ENCODE measurements around the gene NT5C.
A peak's percentile ranks its signal among the peaks of the same experiment; 100 is the strongest.
"Not testable (repeated sequence)": the region's sequence is repeated elsewhere in the genome, so short reads cannot be mapped to it uniquely, and the experiment has no call there.

Gene NT5C

DNA sequence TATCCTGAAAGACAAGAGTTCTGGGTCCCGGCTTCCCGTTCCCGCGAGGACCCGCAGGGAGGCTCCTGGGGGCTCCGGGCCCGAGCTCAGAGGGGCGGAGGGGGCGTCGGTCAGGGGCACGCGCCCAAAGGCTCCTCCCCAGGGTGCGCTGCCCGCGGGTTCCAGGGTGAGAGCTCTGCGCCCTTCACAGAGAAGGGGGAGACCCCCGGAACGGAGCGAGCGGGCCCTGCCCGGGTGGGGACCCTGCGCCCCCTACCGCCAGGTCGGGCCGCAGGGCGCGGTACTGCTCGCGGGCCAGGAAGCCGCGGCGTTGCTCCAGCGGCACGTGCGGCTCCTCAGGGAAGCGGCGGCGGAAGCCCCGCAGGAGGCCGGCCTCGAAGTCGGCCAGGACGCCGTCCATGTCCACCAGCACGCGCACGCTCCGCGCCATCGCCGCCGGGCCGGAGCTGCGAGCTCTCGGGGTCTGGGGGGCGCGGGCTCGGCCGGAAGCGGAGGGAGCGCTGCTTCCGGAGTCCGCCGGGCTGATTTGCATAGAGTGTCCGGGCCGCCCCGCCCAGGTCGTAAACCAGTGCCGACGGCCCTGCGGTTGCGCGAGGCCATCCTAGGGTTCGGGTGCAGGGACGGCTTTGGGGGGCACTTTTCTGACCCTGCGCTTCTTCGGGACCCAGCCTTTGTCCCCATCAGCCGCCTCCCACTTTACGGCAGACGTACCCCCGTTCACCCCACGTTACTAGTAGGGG lies at the start of gene NT5C:
TSS of gene NT5C (minus strand) at position 465 of the 740 bp plus-strand sequence. CDS start at position 430, 35 bp downstream.
- no peak for DNase-seq

DNA sequence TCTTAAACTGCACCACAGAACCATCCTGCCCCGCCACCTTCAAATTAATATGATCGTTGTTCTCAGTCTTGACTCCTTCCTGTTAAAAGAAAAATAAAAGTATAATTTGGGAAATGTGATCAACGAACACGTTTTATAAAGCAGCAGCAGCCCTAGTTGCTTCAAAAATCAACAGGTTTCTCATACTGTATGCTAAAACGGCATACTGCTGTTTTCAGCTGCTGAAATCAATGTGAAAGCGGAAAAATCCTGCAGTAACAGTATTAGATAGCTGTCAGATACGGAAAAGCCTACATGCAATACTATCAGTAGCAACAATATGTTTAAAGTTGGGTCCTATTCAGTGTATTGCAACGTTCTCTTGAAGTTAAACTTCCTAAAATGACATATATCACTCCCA lies 49.6 kb upstream of the NT5C start:
- no peak for DNase-seq

GRCh38 chr17:75178453-75178852 lies 46.9 kb upstream of the NT5C start:
- no peak for DNase-seq

- no peak for DNase-seq
Measured at GRCh38 chr17:75176625-75177024, 45.1 kb upstream of the NT5C start.

DNA sequence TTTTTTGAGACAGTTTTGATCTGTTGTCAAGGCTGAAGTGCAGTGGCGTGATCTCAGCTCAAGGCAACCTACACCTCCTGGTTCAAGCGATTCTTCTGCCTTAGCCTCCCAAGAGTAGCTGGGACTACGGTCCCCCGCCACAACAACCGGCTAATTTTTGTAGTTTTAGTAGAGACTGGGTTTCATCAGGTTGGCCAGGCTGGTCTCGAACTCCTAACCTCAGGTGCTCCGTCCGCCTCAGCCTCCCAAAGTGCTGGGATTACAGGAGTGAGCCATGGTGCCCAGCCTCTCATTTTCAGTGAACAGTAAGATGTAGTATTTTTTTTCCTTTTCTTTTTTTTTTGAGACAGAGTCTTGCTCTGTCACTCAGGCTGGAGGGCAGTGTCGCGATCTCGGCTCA lies 43.5 kb upstream of the NT5C start:
- no peak for DNase-seq

GRCh38 chr17:75173526-75173925 lies 42.0 kb upstream of the NT5C start:
- no peak for DNase-seq

DNA sequence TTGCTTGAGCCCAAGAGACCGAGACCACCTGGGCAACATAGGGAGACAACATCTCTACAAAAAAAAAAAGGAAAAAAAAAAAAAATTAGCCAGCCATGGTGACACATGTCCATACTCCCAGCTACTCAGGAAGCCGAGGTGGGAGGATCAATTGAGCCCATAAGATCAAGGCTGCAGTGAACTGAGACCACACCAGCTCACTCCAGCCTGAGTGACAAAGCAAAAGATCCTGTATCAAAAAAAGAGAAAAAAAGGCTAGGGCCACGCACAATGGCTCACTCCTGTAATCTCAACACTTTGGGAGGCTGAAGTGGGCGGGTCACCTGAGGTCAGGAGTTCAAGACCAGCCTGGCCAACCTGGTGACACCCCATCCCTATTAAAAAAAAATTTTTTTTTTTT lies 37.5 kb upstream of the NT5C start:
- DNase-seq, result no peak

- DNase-seq, result not testable (repeated sequence)
Measured at GRCh38 chr17:75164606-75165005, 33.1 kb upstream of the NT5C start.

GRCh38 chr17:75163074-75163473 lies 31.5 kb upstream of the NT5C start:
- no peak for DNase-seq

- no peak for DNase-seq
Measured at GRCh38 chr17:75160211-75160610, 28.7 kb upstream of the NT5C start.

GRCh38 chr17:75159196-75160031 lies 27.9 kb upstream of the NT5C start:
- DNase-seq, result no peak

DNA sequence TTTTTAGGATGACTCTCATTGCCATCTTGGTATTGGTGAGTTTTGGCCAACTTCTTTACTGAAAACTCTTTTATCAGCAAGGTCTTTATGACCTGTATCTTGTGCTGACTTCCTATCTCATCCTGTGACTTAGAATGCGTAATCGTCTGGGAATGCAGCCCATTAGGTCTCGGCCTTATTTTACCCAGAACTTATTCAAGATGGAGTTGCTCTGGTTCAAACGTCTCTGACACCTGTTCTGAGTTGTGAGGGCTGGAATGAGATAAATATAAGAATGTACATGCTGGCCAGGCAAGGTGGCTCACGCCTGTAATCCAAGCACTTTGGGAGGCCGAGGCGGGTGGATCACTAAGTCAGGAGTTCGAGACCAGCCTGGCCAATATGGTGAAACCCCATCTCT lies 26.9 kb upstream of the NT5C start:
- DNase-seq, result not testable (repeated sequence)

- DNase-seq, result no peak
Measured at GRCh38 chr17:75155191-75155601, 23.7 kb upstream of the NT5C start.

GRCh38 chr17:75154195-75155106 lies 22.9 kb upstream of the NT5C start, which contains the start of gene JPT1:
TSS of gene JPT1 (minus strand) at chr17:75154512. CDS start at chr17:75154397, 115 bp downstream.
- DNase-seq, result peak; percentile 95

GRCh38 chr17:75153780-75154194 lies 22.2 kb upstream of the NT5C start:
- no peak for DNase-seq

DNA sequence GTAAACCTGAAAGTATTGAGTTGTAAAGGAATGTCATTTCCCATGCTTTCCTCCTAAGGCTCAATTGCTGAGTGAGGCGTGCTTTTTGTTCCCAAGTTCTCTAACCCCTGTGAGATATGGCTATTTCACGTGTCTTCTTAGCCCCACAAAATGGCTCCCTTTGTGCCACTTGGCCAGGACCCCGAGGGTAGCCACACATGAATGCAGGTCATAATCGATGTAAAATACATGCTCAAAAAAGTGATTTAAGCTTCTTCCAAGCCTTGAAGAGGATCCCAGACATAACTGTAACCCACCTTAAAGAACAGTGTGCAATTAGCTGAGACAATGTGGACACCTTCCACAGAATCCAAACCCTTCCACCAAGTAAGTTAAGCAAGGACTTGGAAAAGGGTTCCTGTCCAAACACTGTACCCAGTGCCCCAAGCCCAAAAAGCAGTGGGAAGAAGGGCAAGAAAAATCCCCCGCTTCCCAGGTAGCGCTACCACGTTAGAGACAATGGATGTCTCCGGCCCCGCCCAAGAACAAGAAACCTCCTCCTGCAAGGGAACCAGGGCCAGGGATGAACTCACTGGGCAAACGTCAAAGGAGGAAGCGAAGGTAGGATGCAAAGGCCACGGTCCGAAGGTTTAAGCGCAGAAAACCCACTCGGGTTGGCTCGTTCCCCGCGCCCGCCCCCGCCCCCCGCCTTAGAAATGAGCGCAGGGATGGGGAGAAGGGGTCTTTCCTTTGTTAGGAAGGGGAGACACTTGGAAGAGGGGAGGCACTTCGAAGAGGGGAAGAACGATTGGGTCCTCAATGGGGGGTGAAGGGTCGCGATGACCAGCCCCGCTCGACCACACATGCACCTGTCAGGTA lies 21.6 kb upstream of the NT5C start:
- DNase-seq, result no peak

- DNase-seq, result no peak
Measured at GRCh38 chr17:75152523-75152921, 21.0 kb upstream of the NT5C start.

- DNase-seq, result no peak
Measured at GRCh38 chr17:75151930-75152329, 20.4 kb upstream of the NT5C start.

- DNase-seq, result no peak
Measured at GRCh38 chr17:75147878-75148546, 16.5 kb upstream of the NT5C start.

- DNase-seq, result no peak
Measured at GRCh38 chr17:75146592-75146991, 15.1 kb upstream of the NT5C start.

DNA sequence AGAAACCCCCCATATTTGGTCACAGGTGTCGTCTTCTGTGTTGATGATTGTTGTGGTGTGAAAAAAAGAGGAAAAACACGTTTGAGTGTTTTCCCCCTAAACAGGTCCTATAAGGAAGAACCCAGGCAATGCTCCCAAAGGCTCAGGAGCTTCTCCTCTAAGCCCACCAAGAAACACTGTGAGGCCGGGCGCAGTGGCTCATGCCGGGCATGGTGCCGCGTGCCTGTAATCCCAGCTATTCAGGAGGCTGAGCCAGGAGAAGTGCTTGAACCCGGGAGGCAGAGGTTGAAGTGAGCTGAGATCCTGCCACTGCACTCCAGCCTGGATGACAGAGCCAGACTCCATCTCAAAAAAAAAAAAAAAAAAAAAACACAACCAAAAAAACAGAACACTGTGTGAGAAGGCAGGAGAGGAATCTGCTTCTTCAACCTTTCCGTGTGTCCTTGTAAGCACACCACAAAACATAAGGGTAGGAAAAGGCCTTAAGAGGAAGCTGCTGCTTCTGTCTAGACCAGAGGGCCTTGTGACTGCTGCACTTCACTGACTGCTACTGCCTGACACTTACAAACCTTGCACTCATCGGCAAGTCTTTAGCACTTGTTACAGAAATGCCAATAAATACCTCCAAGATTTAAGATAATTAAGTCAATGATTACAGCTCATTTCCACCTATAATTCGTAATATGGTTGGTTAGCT lies 13.4 kb upstream of the NT5C start:
- DNase-seq, result no peak

All from amniotic stem cell (primary cell).